Panc1 (cell line): Measurements from ENCODE around the gene NDUFV1. TPM values are rescaled to one million over a fixed set of nuclear protein-coding genes. Genes with fewer than 3 reads are reported as not detected.
A peak's percentile ranks its signal among the peaks of the same experiment; 100 is the strongest.

Experiments
- ATAC-seq: fragments of 200-7000 bp; cut with Tn5 transposase; 2 replicates; pipeline ENCODE4 v1.9.1; 2020; ENCODE audit warnings: mild to moderate bottlenecking, moderate library complexity
- BruUV-seq: library from RNA; stranded (reverse); fragments of 400-500 nt; replicated peaks from 2 replicates; lab custom pipeline; 2021; lab: Mats Ljungman, UMichigan
- CTCF ChIA-PET: fragments of 300-600 bp; sonication (Branson Sonifier 250); formaldehyde crosslinking; loops from one replicate; lab custom pipeline; 2022; ENCODE audit warnings: antibody characterized with exemption; lab: Charles Lee
- POLR2A ChIA-PET: fragments of 300-600 bp; sonication (Branson Sonifier 250); formaldehyde crosslinking; loops from one replicate; lab custom pipeline; 2022; ENCODE audit warnings: antibody characterized with exemption; lab: Charles Lee
- DNase-seq: peaks from one replicate; pipeline ENCODE4 v3.0.0-alpha.2; 2010; ENCODE audit warnings: low read depth, low spot score
- H3K27ac ChIP-seq: 2 replicates; pipeline ENCODE4 v1.5.1; 2011; ENCODE audit warnings: mild to moderate bottlenecking, low read length, inconsistent platforms
- H3K27me3 ChIP-seq: fragments of 200-500 bp; sonication (Bioruptor generic); 2 replicates; pipeline ENCODE4 v1.6.0; 2014; ENCODE audit warnings: low read length, inconsistent platforms; ENCODE audit not compliant: control insufficient read depth, insufficient read depth
- H3K36me3 ChIP-seq: fragments of 200-500 bp; sonication (Bioruptor generic); 2 replicates; pipeline ENCODE4 v1.5.1; 2014; ENCODE audit warnings: inconsistent platforms, mild to moderate bottlenecking, low read length, moderate library complexity; ENCODE audit not compliant: control insufficient read depth, insufficient read depth
- H3K4me1 ChIP-seq: 2 replicates; pipeline ENCODE4 v1.5.1; 2011; ENCODE audit warnings: inconsistent platforms, mild to moderate bottlenecking, low read length, moderate library complexity; ENCODE audit not compliant: control insufficient read depth, insufficient read depth
- H3K4me3 ChIP-seq, 2 experiments: 2 replicates each; pipeline ENCODE4 v1.5.1; 2011 to 2012; ENCODE audit warnings: low read depth in 2 of 2, low read length in 2 of 2, mild to moderate bottlenecking in 2 of 2, inconsistent platforms in 1 of 2, moderate library complexity in 1 of 2
- H3K9me3 ChIP-seq: fragments of 200-500 bp; sonication (Bioruptor generic); 2 replicates; pipeline ENCODE4 v1.5.1; 2014; ENCODE audit warnings: low read depth, mild to moderate bottlenecking, inconsistent platforms, low read length, moderate library complexity; ENCODE audit not compliant: control insufficient read depth, insufficient read depth
- CTCF ChIP-seq: fragments of 450-650 bp; IDR thresholded peaks from 2 replicates; pipeline ENCODE4 v1.5.1; 2017; ENCODE audit warnings: mild to moderate bottlenecking
- POLR2AphosphoS5 ChIP-seq: IDR thresholded peaks from 2 replicates; pipeline ENCODE4 v1.6.1; 2012; ENCODE audit warnings: mild to moderate bottlenecking, low read depth, low read length, moderate library complexity
- REST ChIP-seq, 2 experiments: IDR thresholded peaks; 2 replicates each; pipeline ENCODE4 v1.6.1; 2011 to 2012; ENCODE audit warnings: low read depth in 2 of 2, control low read depth in 1 of 2, low read length in 1 of 2, mild to moderate bottlenecking in 1 of 2, moderate library complexity in 1 of 2; ENCODE audit not compliant: insufficient read depth in 1 of 2
- SIN3A ChIP-seq: IDR thresholded peaks from 2 replicates; pipeline ENCODE4 v1.6.1; 2012; ENCODE audit warnings: low read depth, mild to moderate bottlenecking, low read length, moderate library complexity, borderline replicate concordance; ENCODE audit not compliant: insufficient read depth
- TCF7L2 ChIP-seq: IDR thresholded peaks from 2 replicates; pipeline ENCODE4 v1.6.1; 2011; ENCODE audit warnings: mild to moderate bottlenecking, low read depth, low read length, inconsistent platforms
- in situ Hi-C: cut with HindIII; loops from 2 replicates; pipeline ENCODE4 v1.10.0; 2016; ENCODE audit warnings: low sequenced_read_pairs, low pct_unique_long_range_greater_than_20kb
- intact Hi-C: fragments of 100-400 bp; cut with micrococcal nuclease; formaldehyde crosslinking; loops from one replicate; pipeline ENCODE4 v1.10.0; 2022; ENCODE audit not compliant: unreplicated experiment
- total RNA-seq: library from RNA; stranded (reverse); gene quantifications from one replicate; pipeline ENCODE4 v1.2.1, GENCODE V29; 2021; ENCODE audit not compliant: unreplicated experiment

The NDUFV1 gene
- total RNA-seq, 1 experiment from 2014 or later: 281 TPM

- intact Hi-C loops: no loop called here
- H3K27ac ChIP-seq: no peak overlapping the region
Observed at GRCh38 chr11:67605231-67606011, 1.3 kb upstream of the NDUFV1 start.

GRCh38 chr11:67606093-67606491 lies 644 bp upstream of the NDUFV1 start:
- H3K9me3 ChIP-seq: no peaks in the 10 kb centered on the region
- CTCF ChIA-PET: interaction anchor here (0.7 to 1.5 kb wide), 2 partner anchors 8 to 53 kb away, joined by 3 to 11 read pairs; no protein-coding TSS in a partner anchor
- TF ChIP-seq SIN3A: no peak
- TF ChIP-seq REST (IDR thresholded peaks at IDR 0.05; ENCODE audit: insufficient read depth in 1 of 2, low read depth in 2 of 2, low read length in 1 of 2): no peak
- no peak for TF ChIP-seq POLR2AphosphoS5
- no peak for TF ChIP-seq CTCF

More at GRCh38 chr11:67605231-67606011, 1.3 kb upstream of the NDUFV1 start:
- H3K4me1 ChIP-seq: peaks cover 11% of the 10 kb centered on the region
- no peak overlapping the region for H3K4me3 ChIP-seq
- H3K27me3 ChIP-seq: no peaks in the 10 kb centered on the region
- in situ Hi-C loops: no loop called here
- BruUV-seq: no TSS peak
- no peaks in the 10 kb centered on the region for H3K9me3 ChIP-seq
- no peaks in the 10 kb centered on the region; the same call in 1 of the 2 replicates for H3K36me3 ChIP-seq
- TF ChIP-seq SIN3A (no peak), REST (IDR thresholded peaks at IDR 0.05; ENCODE audit: insufficient read depth in 1 of 2, low read depth in 2 of 2, low read length in 1 of 2) (no peak), TCF7L2 (no peak), POLR2AphosphoS5 (no peak), CTCF (no peak)
- DNase-seq (no peak), ATAC-seq (no peak)
- ChIA-PET POLR2A (no interaction called here), CTCF (interaction anchor here (0.7 to 1.5 kb wide), 2 partner anchors 9 to 54 kb away, joined by 3 to 11 read pairs; no protein-coding TSS in a partner anchor)

More at GRCh38 chr11:67606093-67606491, 644 bp upstream of the NDUFV1 start:
- peak overlapping the region; percentile 95 to 99 for H3K4me3 ChIP-seq
- no peaks in the 10 kb centered on the region; the same call in 1 of the 2 replicates for H3K36me3 ChIP-seq
- BruUV-seq: no TSS peak
- in situ Hi-C loops: no loop called here
- intact Hi-C loops: no loop called here
- H3K4me1 ChIP-seq: peaks cover 11% of the 10 kb centered on the region
- DNase-seq (no peak), ATAC-seq (peak; percentile 19)
- no peaks in the 10 kb centered on the region for H3K27me3 ChIP-seq
- peak overlapping the region; percentile 77 for H3K27ac ChIP-seq
- POLR2A ChIA-PET: no interaction called here
